ENCODE measurements around the gene SPINK1.
"Not testable (repeated sequence)": the region's sequence is repeated elsewhere in the genome, so short reads cannot be mapped to it uniquely, and the experiment has no call there.

The SPINK1 gene

GRCh38 chr5:147831465-147831864 is at the start of gene SPINK1:
TSS of gene SPINK1 (minus strand) at chr5:147831671. CDS start at chr5:147831577, 94 bp downstream.
- no peaks in the 10 kb centered on the region for H3K36me3 ChIP-seq (ENCODE audit: control insufficient read depth, insufficient read depth, low read length)
- no peak within 1 kb of the TSS for H3K4me3 ChIP-seq (ENCODE audit: low read depth, low read length)
- H3K27me3 ChIP-seq (ENCODE audit: control insufficient read depth, insufficient read depth, low read length), result no peaks in the 10 kb centered on the region
- no peaks in the 10 kb centered on the region for H3K4me1 ChIP-seq (ENCODE audit: control insufficient read depth, insufficient read depth, low read length)
- no peaks in the 10 kb centered on the region for H3K9me3 ChIP-seq (ENCODE audit: control insufficient read depth, insufficient read depth, low read depth, low read length)
- no peak within 1 kb of the TSS for H3K27ac ChIP-seq (ENCODE audit: low read depth, low read length)
- H3K9ac ChIP-seq (ENCODE audit: low read length), result no peak within 1 kb of the TSS

- Histone ChIP-seq H3K9me3 (ENCODE audit: control insufficient read depth, insufficient read depth, low read depth, low read length) (no peaks in the 10 kb centered on the region), H3K9ac (ENCODE audit: low read length) (no peak overlapping the region), H3K27me3 (ENCODE audit: control insufficient read depth, insufficient read depth, low read length) (no peaks in the 10 kb centered on the region), H3K27ac (ENCODE audit: low read depth, low read length) (no peak overlapping the region), H3K4me3 (ENCODE audit: low read depth, low read length) (no peak overlapping the region), H3K36me3 (ENCODE audit: control insufficient read depth, insufficient read depth, low read length) (peaks cover 16% of the 10 kb centered on the region; the same call in 1 of the 2 replicates), H3K4me1 (ENCODE audit: control insufficient read depth, insufficient read depth, low read length) (peaks cover 37% of the 10 kb centered on the region)
These were observed 49.0 kb upstream of the SPINK1 start for GRCh38 chr5:147880487-147880886.

GRCh38 chr5:147879784-147880183 is 48.3 kb upstream of the SPINK1 start:
- H3K4me1 ChIP-seq (ENCODE audit: control insufficient read depth, insufficient read depth, low read length), result peaks cover 44% of the 10 kb centered on the region
- H3K36me3 ChIP-seq (ENCODE audit: control insufficient read depth, insufficient read depth, low read length), result peaks cover 16% of the 10 kb centered on the region; the same call in 1 of the 2 replicates
- no peak overlapping the region for H3K9ac ChIP-seq (ENCODE audit: low read length)
- H3K9me3 ChIP-seq (ENCODE audit: control insufficient read depth, insufficient read depth, low read depth, low read length), result no peaks in the 10 kb centered on the region
- no peak overlapping the region for H3K4me3 ChIP-seq (ENCODE audit: low read depth, low read length)
- H3K27ac ChIP-seq (ENCODE audit: low read depth, low read length), result no peak overlapping the region
- no peaks in the 10 kb centered on the region for H3K27me3 ChIP-seq (ENCODE audit: control insufficient read depth, insufficient read depth, low read length)

- Histone ChIP-seq H3K9ac (ENCODE audit: low read length) (no peak within 1 kb of the TSS), H3K27ac (ENCODE audit: low read depth, low read length) (0 out of 2 replicates have a peak within 1 kb of the TSS, but pooled peaks have one; percentile 12), H3K4me1 (ENCODE audit: control insufficient read depth, insufficient read depth, low read length) (peaks cover 44% of the 10 kb centered on the region), H3K27me3 (ENCODE audit: control insufficient read depth, insufficient read depth, low read length) (no peaks in the 10 kb centered on the region; the same call in 1 of the 2 replicates), H3K4me3 (ENCODE audit: low read depth, low read length) (no peak within 1 kb of the TSS), H3K9me3 (ENCODE audit: control insufficient read depth, insufficient read depth, low read depth, low read length) (no peaks in the 10 kb centered on the region), H3K36me3 (ENCODE audit: control insufficient read depth, insufficient read depth, low read length) (peaks cover 19% of the 10 kb centered on the region)
These were observed 46.7 kb upstream of the SPINK1 start, which contains the start of gene SCGB3A2 for GRCh38 chr5:147878066-147878759. TSS of gene SCGB3A2 (plus strand) at chr5:147878711. CDS start at chr5:147878804, 93 bp downstream.

GRCh38 chr5:147876626-147877025 is 45.2 kb upstream of the SPINK1 start:
- H3K4me1 ChIP-seq (ENCODE audit: control insufficient read depth, insufficient read depth, low read length), result peaks cover 36% of the 10 kb centered on the region
- no peak overlapping the region for H3K9ac ChIP-seq (ENCODE audit: low read length)
- no peak overlapping the region; the same call in 1 of the 2 replicates for H3K27ac ChIP-seq (ENCODE audit: low read depth, low read length)
- no peak overlapping the region for H3K4me3 ChIP-seq (ENCODE audit: low read depth, low read length)
- peaks cover 24% of the 10 kb centered on the region for H3K36me3 ChIP-seq (ENCODE audit: control insufficient read depth, insufficient read depth, low read length)
- peaks cover 7% of the 10 kb centered on the region; the same call in 1 of the 2 replicates for H3K27me3 ChIP-seq (ENCODE audit: control insufficient read depth, insufficient read depth, low read length)
- H3K9me3 ChIP-seq (ENCODE audit: control insufficient read depth, insufficient read depth, low read depth, low read length), result no peaks in the 10 kb centered on the region

GRCh38 chr5:147876141-147876540 is 44.7 kb upstream of the SPINK1 start:
- Histone ChIP-seq H3K27ac (ENCODE audit: low read depth, low read length) (peak overlapping the region; percentile 99; the same call in 1 of the 2 replicates), H3K27me3 (ENCODE audit: control insufficient read depth, insufficient read depth, low read length) (peaks cover 8% of the 10 kb centered on the region; the same call in 1 of the 2 replicates), H3K9ac (ENCODE audit: low read length) (no peak overlapping the region), H3K9me3 (ENCODE audit: control insufficient read depth, insufficient read depth, low read depth, low read length) (no peaks in the 10 kb centered on the region), H3K4me3 (ENCODE audit: low read depth, low read length) (peak overlapping the region; percentile 90; the same call in 1 of the 2 replicates), H3K36me3 (ENCODE audit: control insufficient read depth, insufficient read depth, low read length) (peaks cover 25% of the 10 kb centered on the region), H3K4me1 (ENCODE audit: control insufficient read depth, insufficient read depth, low read length) (peaks cover 36% of the 10 kb centered on the region)

- H3K36me3 ChIP-seq (ENCODE audit: control insufficient read depth, insufficient read depth, low read length), result peaks cover 32% of the 10 kb centered on the region
- H3K4me1 ChIP-seq (ENCODE audit: control insufficient read depth, insufficient read depth, low read length), result peaks cover 36% of the 10 kb centered on the region
- peak overlapping the region; percentile 90 for H3K4me3 ChIP-seq (ENCODE audit: low read depth, low read length)
- H3K9ac ChIP-seq (ENCODE audit: low read length), result peak overlapping the region; percentile 96
- peak overlapping the region; percentile 99 for H3K27ac ChIP-seq (ENCODE audit: low read depth, low read length)
- H3K9me3 ChIP-seq (ENCODE audit: control insufficient read depth, insufficient read depth, low read depth, low read length), result no peaks in the 10 kb centered on the region
- H3K27me3 ChIP-seq (ENCODE audit: control insufficient read depth, insufficient read depth, low read length), result peaks cover 8% of the 10 kb centered on the region; the same call in 1 of the 2 replicates
These were observed 43.5 kb upstream of the SPINK1 start for GRCh38 chr5:147874910-147875367.

- Histone ChIP-seq H3K9ac (ENCODE audit: low read length) (peak overlapping the region; percentile 96), H3K36me3 (ENCODE audit: control insufficient read depth, insufficient read depth, low read length) (peaks cover 36% of the 10 kb centered on the region), H3K4me1 (ENCODE audit: control insufficient read depth, insufficient read depth, low read length) (peaks cover 40% of the 10 kb centered on the region), H3K4me3 (ENCODE audit: low read depth, low read length) (peak overlapping the region; percentile 90), H3K27ac (ENCODE audit: low read depth, low read length) (peak overlapping the region; percentile 99)
- H3K9me3 ChIP-seq (ENCODE audit: control insufficient read depth, insufficient read depth, low read depth, low read length); H3K27me3 ChIP-seq (ENCODE audit: control insufficient read depth, insufficient read depth, low read length): not testable (repeated sequence)
These were observed 42.8 kb upstream of the SPINK1 start for GRCh38 chr5:147874118-147874875.

GRCh38 chr5:147872744-147873435 is 41.4 kb upstream of the SPINK1 start:
- H3K36me3 ChIP-seq (ENCODE audit: control insufficient read depth, insufficient read depth, low read length), result peaks cover 39% of the 10 kb centered on the region
- not testable (repeated sequence) for H3K9me3 ChIP-seq (ENCODE audit: control insufficient read depth, insufficient read depth, low read depth, low read length); H3K27me3 ChIP-seq (ENCODE audit: control insufficient read depth, insufficient read depth, low read length)
- peak overlapping the region; percentile 96 for H3K9ac ChIP-seq (ENCODE audit: low read length)
- peak overlapping the region; percentile 96 for H3K27ac ChIP-seq (ENCODE audit: low read depth, low read length)
- peaks cover 41% of the 10 kb centered on the region for H3K4me1 ChIP-seq (ENCODE audit: control insufficient read depth, insufficient read depth, low read length)
- peak overlapping the region; percentile 90 for H3K4me3 ChIP-seq (ENCODE audit: low read depth, low read length)

GRCh38 chr5:147871980-147872549 is 40.6 kb upstream of the SPINK1 start:
- not testable (repeated sequence) for H3K9me3 ChIP-seq (ENCODE audit: control insufficient read depth, insufficient read depth, low read depth, low read length); H3K27me3 ChIP-seq (ENCODE audit: control insufficient read depth, insufficient read depth, low read length)
- Histone ChIP-seq H3K27ac (ENCODE audit: low read depth, low read length) (peak overlapping the region; percentile 96), H3K4me3 (ENCODE audit: low read depth, low read length) (peak overlapping the region; percentile 90), H3K9ac (ENCODE audit: low read length) (peak overlapping the region; percentile 100), H3K4me1 (ENCODE audit: control insufficient read depth, insufficient read depth, low read length) (peaks cover 41% of the 10 kb centered on the region), H3K36me3 (ENCODE audit: control insufficient read depth, insufficient read depth, low read length) (peaks cover 44% of the 10 kb centered on the region)

Measured in HUES6 (cell line).